K562 (cell line): ENCODE data around the gene VEZF1. TPM values are rescaled to one million over a fixed set of nuclear protein-coding genes. Genes with fewer than 3 reads are reported as not detected.

ENCODE experiments used
- CAMTA2 ChIP-seq: fragments of 250-450 bp; sonication (Bioruptor Pico); conservative IDR thresholded peaks from 2 replicates; pipeline ENCODE4 v1.5.1; 2022
- polyA plus RNA-seq, 8 experiments: library from polyadenylated mRNA; depleted of rRNA in 4 of 8; stranded (reverse) in 5 of 8; unstranded in 3 of 8; fragments of >200 nt; fragmentation: Nextera tagmentation in 2 of 8; fragmentation: Illumina TruSeq in 1 of 8; extraction: Ambion mirVana in 2 of 8; extraction: Trizol in 1 of 8; gene quantifications; 2 replicates each; pipeline versions ENCODE4 v1.2.1 to v1.2.3, GENCODE V29; 2011 to 2014; ENCODE audit warnings: inconsistent platforms in 1 of 8, missing spikeins in 1 of 8
- total RNA-seq, 7 experiments: library from RNA; depleted of rRNA in 6 of 7; stranded (reverse); fragments of >200 nt in 6 of 7; fragmentation: Illumina TruSeq in 2 of 7; extraction: Trizol in 2 of 7; gene quantifications; 2 replicates each; pipeline versions ENCODE4 v1.2.1 to v1.2.3, GENCODE V29; 2011 to 2021; ENCODE audit warnings: low replicate concordance in 1 of 7
- TF ChIP-seq, protein P1 (sequence below): IDR thresholded peaks from 2 replicates; pipeline ENCODE4 v1.6.1; 2011; ENCODE audit warnings: borderline replicate concordance, low read depth, mild to moderate bottlenecking, moderate library complexity, low read length; ENCODE audit not compliant: insufficient read depth, poor library complexity, severe bottlenecking
- TF ChIP-seq, protein P2 (sequence below): fragments of 250-450 bp; sonication (Bioruptor Pico); IDR thresholded peaks from 2 replicates; pipeline ENCODE4 v1.9.0; 2021; ENCODE audit warnings: mild to moderate bottlenecking
- TF ChIP-seq, protein P3 (sequence below): sonication (generic); formaldehyde crosslinking; IDR thresholded peaks from 2 replicates; pipeline ENCODE4 v1.8.0; 2022; ENCODE audit warnings: mild to moderate bottlenecking, missing genetic modification reagents
- TF ChIP-seq, protein P4 (sequence below): fragments of 450-650 bp; IDR thresholded peaks from 2 replicates; pipeline ENCODE4 v1.6.1; 2016; ENCODE audit warnings: mild to moderate bottlenecking, moderate library complexity

VEZF1 gene
- total and polyA plus RNA-seq, 9 of the 15 experiments (the other 6 are each of a cell fraction or from before 2014, with no cell fraction given): 9.5 to 33.4 (median 22.1) TPM

DNA sequence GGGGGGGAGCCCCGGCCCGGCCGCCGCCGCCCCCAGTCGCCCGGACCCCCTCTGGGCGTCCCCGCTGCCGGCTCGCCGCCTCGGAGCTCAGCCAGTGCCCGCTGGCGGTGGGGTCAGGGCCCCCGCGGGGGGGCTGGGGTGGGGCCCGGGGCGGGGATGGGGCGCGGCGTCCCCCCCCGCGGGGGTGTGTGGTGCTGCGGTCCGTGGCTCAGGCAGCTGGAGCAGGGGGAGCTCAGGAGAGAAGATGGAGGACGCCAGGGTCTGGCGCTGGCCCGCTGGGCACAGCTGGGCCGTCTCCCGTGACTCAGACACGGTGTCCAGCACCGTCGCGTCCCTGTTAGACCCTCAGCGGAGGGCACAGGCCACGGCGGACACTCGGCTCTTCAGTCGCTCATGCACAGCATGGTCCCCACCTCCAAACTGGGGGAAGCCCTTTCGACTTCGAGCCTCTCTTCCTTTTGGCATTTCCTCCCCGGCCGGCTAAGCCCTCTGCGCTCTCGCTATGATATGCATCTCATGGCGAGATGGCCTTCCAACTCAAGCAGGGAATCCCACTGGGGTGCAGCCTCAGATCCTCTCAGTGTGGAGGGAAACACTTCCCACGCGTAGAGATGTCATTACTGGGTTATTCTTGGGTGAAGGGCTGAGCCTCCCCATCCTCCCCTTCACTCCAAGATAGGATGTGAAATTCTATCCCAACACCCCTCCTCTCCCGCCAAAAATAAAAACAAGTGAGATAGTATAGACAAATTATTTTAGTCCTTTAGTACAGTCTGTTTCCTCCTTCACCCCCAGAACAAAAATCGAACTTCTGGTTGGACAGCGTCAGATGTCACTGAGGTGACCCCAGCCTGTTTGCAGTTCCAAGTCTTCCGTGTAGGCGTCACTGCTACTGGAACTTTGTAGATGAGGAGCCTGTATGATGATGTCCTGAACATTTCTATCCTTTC lies 522 bp upstream of the VEZF1 start (continued):
- 0 out of 2 replicates have a peak, but pooled peaks have one; percentile 63 for TF ChIP-seq CAMTA2 (CRISPR knock-in tag)
- TF ChIP-seq, protein P1, sequence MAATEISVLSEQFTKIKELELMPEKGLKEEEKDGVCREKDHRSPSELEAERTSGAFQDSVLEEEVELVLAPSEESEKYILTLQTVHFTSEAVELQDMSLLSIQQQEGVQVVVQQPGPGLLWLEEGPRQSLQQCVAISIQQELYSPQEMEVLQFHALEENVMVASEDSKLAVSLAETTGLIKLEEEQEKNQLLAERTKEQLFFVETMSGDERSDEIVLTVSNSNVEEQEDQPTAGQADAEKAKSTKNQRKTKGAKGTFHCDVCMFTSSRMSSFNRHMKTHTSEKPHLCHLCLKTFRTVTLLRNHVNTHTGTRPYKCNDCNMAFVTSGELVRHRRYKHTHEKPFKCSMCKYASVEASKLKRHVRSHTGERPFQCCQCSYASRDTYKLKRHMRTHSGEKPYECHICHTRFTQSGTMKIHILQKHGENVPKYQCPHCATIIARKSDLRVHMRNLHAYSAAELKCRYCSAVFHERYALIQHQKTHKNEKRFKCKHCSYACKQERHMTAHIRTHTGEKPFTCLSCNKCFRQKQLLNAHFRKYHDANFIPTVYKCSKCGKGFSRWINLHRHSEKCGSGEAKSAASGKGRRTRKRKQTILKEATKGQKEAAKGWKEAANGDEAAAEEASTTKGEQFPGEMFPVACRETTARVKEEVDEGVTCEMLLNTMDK: no peak
- TF ChIP-seq, protein P2, sequence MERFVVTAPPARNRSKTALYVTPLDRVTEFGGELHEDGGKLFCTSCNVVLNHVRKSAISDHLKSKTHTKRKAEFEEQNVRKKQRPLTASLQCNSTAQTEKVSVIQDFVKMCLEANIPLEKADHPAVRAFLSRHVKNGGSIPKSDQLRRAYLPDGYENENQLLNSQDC (CRISPR knock-in tag): no peak
- TF ChIP-seq, protein P3, sequence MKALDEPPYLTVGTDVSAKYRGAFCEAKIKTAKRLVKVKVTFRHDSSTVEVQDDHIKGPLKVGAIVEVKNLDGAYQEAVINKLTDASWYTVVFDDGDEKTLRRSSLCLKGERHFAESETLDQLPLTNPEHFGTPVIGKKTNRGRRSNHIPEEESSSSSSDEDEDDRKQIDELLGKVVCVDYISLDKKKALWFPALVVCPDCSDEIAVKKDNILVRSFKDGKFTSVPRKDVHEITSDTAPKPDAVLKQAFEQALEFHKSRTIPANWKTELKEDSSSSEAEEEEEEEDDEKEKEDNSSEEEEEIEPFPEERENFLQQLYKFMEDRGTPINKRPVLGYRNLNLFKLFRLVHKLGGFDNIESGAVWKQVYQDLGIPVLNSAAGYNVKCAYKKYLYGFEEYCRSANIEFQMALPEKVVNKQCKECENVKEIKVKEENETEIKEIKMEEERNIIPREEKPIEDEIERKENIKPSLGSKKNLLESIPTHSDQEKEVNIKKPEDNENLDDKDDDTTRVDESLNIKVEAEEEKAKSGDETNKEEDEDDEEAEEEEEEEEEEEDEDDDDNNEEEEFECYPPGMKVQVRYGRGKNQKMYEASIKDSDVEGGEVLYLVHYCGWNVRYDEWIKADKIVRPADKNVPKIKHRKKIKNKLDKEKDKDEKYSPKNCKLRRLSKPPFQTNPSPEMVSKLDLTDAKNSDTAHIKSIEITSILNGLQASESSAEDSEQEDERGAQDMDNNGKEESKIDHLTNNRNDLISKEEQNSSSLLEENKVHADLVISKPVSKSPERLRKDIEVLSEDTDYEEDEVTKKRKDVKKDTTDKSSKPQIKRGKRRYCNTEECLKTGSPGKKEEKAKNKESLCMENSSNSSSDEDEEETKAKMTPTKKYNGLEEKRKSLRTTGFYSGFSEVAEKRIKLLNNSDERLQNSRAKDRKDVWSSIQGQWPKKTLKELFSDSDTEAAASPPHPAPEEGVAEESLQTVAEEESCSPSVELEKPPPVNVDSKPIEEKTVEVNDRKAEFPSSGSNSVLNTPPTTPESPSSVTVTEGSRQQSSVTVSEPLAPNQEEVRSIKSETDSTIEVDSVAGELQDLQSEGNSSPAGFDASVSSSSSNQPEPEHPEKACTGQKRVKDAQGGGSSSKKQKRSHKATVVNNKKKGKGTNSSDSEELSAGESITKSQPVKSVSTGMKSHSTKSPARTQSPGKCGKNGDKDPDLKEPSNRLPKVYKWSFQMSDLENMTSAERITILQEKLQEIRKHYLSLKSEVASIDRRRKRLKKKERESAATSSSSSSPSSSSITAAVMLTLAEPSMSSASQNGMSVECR (CRISPR knock-in tag): peak; percentile 41
- TF ChIP-seq, protein P4, sequence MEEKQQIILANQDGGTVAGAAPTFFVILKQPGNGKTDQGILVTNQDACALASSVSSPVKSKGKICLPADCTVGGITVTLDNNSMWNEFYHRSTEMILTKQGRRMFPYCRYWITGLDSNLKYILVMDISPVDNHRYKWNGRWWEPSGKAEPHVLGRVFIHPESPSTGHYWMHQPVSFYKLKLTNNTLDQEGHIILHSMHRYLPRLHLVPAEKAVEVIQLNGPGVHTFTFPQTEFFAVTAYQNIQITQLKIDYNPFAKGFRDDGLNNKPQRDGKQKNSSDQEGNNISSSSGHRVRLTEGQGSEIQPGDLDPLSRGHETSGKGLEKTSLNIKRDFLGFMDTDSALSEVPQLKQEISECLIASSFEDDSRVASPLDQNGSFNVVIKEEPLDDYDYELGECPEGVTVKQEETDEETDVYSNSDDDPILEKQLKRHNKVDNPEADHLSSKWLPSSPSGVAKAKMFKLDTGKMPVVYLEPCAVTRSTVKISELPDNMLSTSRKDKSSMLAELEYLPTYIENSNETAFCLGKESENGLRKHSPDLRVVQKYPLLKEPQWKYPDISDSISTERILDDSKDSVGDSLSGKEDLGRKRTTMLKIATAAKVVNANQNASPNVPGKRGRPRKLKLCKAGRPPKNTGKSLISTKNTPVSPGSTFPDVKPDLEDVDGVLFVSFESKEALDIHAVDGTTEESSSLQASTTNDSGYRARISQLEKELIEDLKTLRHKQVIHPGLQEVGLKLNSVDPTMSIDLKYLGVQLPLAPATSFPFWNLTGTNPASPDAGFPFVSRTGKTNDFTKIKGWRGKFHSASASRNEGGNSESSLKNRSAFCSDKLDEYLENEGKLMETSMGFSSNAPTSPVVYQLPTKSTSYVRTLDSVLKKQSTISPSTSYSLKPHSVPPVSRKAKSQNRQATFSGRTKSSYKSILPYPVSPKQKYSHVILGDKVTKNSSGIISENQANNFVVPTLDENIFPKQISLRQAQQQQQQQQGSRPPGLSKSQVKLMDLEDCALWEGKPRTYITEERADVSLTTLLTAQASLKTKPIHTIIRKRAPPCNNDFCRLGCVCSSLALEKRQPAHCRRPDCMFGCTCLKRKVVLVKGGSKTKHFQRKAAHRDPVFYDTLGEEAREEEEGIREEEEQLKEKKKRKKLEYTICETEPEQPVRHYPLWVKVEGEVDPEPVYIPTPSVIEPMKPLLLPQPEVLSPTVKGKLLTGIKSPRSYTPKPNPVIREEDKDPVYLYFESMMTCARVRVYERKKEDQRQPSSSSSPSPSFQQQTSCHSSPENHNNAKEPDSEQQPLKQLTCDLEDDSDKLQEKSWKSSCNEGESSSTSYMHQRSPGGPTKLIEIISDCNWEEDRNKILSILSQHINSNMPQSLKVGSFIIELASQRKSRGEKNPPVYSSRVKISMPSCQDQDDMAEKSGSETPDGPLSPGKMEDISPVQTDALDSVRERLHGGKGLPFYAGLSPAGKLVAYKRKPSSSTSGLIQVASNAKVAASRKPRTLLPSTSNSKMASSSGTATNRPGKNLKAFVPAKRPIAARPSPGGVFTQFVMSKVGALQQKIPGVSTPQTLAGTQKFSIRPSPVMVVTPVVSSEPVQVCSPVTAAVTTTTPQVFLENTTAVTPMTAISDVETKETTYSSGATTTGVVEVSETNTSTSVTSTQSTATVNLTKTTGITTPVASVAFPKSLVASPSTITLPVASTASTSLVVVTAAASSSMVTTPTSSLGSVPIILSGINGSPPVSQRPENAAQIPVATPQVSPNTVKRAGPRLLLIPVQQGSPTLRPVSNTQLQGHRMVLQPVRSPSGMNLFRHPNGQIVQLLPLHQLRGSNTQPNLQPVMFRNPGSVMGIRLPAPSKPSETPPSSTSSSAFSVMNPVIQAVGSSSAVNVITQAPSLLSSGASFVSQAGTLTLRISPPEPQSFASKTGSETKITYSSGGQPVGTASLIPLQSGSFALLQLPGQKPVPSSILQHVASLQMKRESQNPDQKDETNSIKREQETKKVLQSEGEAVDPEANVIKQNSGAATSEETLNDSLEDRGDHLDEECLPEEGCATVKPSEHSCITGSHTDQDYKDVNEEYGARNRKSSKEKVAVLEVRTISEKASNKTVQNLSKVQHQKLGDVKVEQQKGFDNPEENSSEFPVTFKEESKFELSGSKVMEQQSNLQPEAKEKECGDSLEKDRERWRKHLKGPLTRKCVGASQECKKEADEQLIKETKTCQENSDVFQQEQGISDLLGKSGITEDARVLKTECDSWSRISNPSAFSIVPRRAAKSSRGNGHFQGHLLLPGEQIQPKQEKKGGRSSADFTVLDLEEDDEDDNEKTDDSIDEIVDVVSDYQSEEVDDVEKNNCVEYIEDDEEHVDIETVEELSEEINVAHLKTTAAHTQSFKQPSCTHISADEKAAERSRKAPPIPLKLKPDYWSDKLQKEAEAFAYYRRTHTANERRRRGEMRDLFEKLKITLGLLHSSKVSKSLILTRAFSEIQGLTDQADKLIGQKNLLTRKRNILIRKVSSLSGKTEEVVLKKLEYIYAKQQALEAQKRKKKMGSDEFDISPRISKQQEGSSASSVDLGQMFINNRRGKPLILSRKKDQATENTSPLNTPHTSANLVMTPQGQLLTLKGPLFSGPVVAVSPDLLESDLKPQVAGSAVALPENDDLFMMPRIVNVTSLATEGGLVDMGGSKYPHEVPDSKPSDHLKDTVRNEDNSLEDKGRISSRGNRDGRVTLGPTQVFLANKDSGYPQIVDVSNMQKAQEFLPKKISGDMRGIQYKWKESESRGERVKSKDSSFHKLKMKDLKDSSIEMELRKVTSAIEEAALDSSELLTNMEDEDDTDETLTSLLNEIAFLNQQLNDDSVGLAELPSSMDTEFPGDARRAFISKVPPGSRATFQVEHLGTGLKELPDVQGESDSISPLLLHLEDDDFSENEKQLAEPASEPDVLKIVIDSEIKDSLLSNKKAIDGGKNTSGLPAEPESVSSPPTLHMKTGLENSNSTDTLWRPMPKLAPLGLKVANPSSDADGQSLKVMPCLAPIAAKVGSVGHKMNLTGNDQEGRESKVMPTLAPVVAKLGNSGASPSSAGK: no peak
